GM18508 (cell line): ENCODE measurements around the gene DNTT.

Source experiments
- ATAC-seq: cut with Tn5 transposase; IDR thresholded peaks from one replicate; pipeline ENCODE4 v1.9.1; 2021; ENCODE audit warnings: moderate number of reproducible peaks; ENCODE audit not compliant: insufficient read depth, unreplicated experiment

DNTT gene

GRCh38 chr10:96304230-96304629, at the start of gene DNTT:
Gene DNTT (plus strand): TSS chr10:96304434. CDS start chr10:96304498, 64 bp downstream.
- no peak for ATAC-seq

DNA sequence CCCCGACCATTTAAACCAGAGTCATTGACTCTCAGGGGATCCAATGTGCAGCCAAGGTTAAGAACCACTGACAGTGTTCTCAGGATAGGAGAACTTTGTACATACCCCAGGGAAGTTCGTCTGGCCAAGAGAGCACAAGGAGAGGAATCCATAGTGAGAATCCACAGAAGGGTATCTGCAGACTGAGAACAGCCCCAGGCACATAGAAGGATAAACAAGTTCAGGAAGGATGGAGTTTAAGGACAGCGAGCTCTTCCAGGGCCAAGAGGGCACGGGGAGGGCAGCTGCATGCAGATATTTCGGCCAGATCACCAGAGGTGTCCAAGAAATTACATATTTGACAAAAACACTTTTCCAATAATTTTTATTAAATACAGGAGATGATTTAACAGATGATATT, 49.3 kb upstream of the DNTT start:
- ATAC-seq = no peak

DNA sequence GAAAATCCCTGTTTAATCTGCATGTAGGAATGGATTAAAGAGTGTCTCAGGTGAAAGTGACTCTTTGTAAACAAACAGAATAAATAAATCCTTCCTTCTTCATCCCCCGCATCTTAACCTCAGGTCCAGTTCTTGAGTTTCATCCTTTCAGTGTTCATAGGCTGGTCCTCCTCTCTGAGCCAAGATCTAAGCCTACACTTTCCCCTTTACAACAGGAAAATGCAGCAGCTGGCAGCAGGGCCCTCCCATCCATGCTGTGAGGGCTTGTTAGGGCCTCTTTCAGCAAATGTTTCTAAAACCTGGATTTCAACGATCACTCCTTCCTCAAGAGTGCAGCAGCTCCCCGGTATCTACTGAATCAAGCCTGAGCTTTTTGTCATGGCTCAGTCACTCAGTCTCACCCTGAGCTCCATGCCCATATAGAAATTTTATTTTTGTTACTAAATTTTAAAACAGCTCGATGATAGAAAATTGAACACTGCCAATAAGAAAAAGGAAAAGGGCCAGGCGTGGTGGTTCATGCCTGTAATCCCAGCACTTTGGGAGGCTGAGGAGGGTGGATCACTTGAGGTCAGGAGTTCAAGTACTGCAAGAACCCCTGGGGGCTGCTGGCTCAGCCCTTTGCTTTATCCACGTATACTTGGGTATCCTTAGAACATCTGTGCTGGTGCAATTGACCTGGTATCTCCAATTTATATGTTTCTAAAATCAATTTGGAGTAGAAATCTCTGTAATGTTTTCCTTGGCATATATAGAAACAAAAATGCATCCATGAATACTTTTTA, 48.5 kb upstream of the DNTT start:
- ATAC-seq = no peak

GRCh38 chr10:96257944-96258343, 46.3 kb upstream of the DNTT start:
- no peak for ATAC-seq

- no peak for ATAC-seq
These were observed 45.1 kb upstream of the DNTT start for GRCh38 chr10:96259150-96259549.

DNA sequence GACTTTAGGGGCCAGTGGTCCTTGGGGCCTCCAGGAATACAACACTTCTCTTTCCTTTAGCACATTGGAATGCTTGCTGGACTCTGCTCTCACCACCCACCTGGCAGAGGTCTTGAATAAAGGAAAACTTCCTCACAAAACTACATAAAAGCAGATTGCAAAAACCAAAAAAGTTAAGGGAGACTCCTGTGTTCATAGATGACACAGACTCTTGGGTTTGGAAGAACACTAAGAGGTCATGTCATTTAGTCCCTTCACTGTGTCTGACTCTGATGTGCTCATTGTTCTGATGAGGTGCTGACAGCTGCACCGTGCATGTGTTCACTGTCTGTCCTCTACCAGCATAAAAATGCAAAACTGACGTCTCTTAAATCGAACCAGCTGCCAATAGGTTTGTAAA, 44.2 kb upstream of the DNTT start:
- no peak for ATAC-seq

- ATAC-seq = no peak
These were observed 43.1 kb upstream of the DNTT start for GRCh38 chr10:96261132-96261531.

DNA sequence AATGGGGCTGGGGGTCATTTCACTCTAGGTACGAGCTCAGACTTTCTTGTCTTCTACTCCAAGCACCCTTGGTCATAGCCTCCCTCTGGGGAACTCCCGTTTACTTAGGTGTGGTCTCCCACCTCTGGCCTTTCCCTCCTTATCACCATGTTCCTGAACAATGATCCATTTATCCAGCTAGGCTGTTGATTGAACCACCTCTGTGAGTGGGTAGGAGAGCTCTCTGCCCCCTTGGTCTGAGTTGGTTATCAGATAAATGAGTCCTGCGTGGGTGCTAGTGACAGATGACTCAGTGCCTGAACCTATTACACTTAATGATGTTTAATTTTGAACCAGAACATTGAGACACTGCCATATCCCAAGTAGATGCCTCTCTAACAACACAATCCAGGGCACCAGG, 42.3 kb upstream of the DNTT start:
- no peak for ATAC-seq

- ATAC-seq = no peak
These were observed 41.1 kb upstream of the DNTT start for GRCh38 chr10:96263176-96263575.

DNA sequence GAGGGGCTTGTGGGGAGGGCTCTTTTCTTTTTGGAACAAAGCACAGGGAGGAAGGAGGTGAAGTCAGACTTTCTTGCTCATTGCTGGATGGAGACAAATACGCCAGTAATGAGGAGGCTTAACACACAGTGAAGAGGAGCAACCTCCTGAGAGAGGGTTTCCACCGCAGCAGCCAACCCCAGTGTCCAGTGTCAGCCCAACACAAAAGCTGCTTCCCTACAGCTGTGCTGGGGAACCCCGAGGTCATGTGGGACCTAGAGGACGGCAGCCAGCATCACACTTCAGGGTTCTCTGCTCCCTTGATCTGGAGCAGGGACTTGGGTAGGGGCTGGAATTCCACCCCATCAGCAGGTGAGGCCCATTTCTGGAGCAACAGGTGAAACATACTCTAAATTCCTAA, 40.6 kb upstream of the DNTT start:
- ATAC-seq = no peak

DNA sequence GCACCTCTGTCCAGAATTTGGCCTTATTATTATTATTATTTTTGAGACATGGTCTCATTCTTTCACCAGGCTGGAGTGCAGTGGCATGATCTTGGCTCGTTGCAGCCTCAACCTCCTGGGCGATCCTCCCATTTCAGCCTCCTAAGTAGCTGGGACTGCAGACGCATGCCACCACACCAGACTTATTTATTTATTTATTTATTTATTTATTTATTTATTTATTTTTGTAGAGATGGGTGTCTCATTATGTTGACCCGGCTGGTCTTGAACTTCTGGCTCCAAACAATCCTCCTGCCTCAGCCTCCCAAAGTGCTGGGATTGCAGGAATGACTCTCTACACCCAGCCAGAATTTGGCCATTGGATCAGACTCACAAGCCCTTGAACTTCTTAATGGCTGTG, 39.3 kb upstream of the DNTT start:
- no peak for ATAC-seq

DNA sequence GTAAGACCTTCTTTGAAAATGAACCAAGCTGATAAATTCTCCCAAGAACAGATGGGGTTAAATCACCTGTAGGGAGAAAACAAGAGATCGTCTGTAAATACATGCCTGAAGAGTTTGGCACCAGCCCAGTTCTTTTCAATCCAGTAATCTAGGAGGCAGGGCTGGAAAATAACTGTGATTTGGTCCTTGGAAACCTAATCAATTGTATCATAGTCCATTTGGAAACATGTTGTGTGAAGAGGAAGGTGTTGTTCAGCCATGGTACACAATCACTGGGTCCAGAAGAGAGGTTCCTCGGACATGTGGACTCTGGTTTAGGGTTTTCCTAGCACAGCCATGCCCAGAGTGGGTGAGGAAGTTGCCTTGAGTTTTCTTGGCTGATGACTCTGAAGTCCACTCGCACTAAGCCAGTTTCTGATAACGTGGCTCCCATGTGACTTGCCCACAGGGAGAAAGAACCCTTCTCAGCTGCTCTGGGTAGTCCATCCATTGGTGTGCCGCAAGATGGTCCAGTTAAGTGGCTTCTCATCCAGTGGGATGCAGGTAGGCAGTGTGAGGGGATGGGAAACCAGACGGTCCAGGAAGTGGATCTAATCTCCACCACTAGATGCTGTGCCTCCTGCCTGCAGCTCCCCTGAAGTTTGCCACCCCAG, 38.0 kb upstream of the DNTT start:
- ATAC-seq = no peak

GRCh38 chr10:96267234-96267705, 37.0 kb upstream of the DNTT start:
- ATAC-seq = no peak

- no peak for ATAC-seq
These were observed 35.8 kb upstream of the DNTT start for GRCh38 chr10:96268341-96268909.

GRCh38 chr10:96269438-96270300, 34.6 kb upstream of the DNTT start:
- ATAC-seq = no peak

GRCh38 chr10:96270571-96270970, 33.7 kb upstream of the DNTT start:
- no peak for ATAC-seq

DNA sequence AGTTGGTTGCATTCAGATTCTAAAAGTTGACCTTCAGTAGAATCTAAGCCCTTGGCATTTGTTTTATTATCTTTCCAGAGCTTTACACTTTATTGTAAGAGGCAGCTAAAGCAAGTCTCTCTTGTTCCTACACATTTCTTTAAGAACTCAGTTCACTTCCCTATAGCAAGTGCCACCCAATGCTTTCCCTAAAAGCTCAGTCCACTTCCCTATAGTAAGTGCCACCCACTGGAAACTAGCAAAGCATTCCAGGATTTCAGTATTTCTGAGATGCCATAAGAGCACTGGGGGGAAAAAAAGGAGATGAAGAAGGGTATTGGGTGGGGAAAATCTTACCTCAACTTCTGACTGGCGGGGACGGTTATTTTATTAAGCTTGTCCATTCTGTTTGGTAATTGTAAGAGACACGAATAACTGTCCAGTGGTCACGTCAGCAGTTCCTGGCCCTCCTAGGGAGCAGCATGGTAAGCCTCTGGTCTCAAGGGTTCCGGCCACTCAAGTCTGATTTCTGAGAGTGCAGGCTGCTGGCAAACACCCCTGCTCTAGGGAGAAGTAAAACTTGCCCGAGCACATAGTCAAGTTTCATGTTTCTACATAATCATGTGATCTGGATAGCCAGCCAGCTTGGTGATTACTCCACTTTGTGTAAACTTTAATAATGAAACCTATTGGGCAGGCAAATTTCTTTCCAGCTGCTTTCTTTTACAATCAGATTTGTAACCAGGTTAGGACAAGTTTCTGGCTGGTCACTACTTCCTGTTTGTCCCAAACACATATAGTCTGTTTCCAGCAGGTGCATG, 33.0 kb upstream of the DNTT start, which contains the start of gene BLNK:
BLNK (minus strand) TSS at position 554 of the 800 bp plus-strand sequence; CDS start at position 383, 171 bp downstream.
- ATAC-seq = peak; percentile 66

DNA sequence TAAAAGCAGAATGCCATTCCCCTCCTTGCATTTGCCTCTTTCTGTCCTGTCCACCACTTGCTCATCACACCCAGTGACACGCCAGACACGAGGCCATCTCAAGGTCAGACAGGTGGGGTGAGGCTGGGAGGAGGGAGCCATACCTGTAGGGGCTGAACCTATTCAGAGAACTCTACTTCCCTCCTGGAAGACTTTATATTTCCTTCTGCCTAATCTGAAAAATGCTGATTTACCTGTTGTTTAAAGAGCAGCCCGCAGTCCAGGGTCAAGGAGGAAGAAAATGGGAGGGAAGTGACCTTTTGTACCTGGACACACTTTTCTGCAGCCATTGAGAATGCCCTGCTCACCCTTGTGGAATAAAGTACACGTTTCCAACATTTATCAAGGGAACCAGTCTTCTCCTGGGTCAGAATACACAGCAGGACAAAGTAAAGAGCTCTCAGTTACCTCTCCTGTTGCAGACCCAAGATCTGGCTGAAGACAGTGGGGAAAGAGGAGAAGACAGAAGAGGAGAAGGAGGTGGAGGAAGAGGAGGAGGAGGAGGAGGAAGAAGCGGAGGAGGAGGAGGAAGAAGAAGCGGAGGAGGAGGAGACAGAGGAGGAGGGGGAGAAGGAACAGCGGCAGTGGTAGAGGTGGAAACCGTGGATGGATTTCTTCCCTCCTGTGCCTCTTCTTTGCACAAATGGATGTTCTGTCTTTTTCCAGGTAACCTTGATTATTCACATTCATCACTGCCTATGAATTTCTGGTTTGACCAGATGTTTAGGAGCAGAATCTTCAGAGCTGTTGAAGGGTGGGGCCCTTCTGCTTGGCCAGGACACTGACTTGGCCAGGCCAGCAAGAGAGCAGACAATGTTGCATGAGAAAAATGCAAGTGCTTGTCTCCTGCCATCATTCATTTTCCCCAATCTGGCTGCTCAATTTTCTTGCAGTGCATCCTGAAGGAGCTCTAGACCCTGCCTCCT, 31.6 kb upstream of the DNTT start:
- ATAC-seq = no peak
